Panc1 (cell line): ENCODE data around the gene UBA52. TPM values are rescaled to one million over a fixed set of nuclear protein-coding genes. Genes with fewer than 3 reads are reported as not detected.
A peak's percentile ranks its signal among the peaks of the same experiment; 100 is the strongest.

ENCODE experiments used
- ATAC-seq: fragments of 200-7000 bp; cut with Tn5 transposase; 2 replicates; pipeline ENCODE4 v1.9.1; 2020; ENCODE audit warnings: mild to moderate bottlenecking, moderate library complexity
- BruUV-seq: library from RNA; stranded (reverse); fragments of 400-500 nt; replicated peaks from 2 replicates; lab custom pipeline; 2021; lab: Mats Ljungman, UMichigan
- CTCF ChIA-PET: fragments of 300-600 bp; sonication (Branson Sonifier 250); formaldehyde crosslinking; loops from one replicate; lab custom pipeline; 2022; ENCODE audit warnings: antibody characterized with exemption; lab: Charles Lee
- POLR2A ChIA-PET: fragments of 300-600 bp; sonication (Branson Sonifier 250); formaldehyde crosslinking; loops from one replicate; lab custom pipeline; 2022; ENCODE audit warnings: antibody characterized with exemption; lab: Charles Lee
- DNase-seq: peaks from one replicate; pipeline ENCODE4 v3.0.0-alpha.2; 2010; ENCODE audit warnings: low read depth, low spot score
- H3K27ac ChIP-seq: 2 replicates; pipeline ENCODE4 v1.5.1; 2011; ENCODE audit warnings: mild to moderate bottlenecking, low read length, inconsistent platforms
- H3K27me3 ChIP-seq: fragments of 200-500 bp; sonication (Bioruptor generic); 2 replicates; pipeline ENCODE4 v1.6.0; 2014; ENCODE audit warnings: low read length, inconsistent platforms; ENCODE audit not compliant: control insufficient read depth, insufficient read depth
- H3K36me3 ChIP-seq: fragments of 200-500 bp; sonication (Bioruptor generic); 2 replicates; pipeline ENCODE4 v1.5.1; 2014; ENCODE audit warnings: inconsistent platforms, mild to moderate bottlenecking, low read length, moderate library complexity; ENCODE audit not compliant: control insufficient read depth, insufficient read depth
- H3K4me1 ChIP-seq: 2 replicates; pipeline ENCODE4 v1.5.1; 2011; ENCODE audit warnings: inconsistent platforms, mild to moderate bottlenecking, low read length, moderate library complexity; ENCODE audit not compliant: control insufficient read depth, insufficient read depth
- H3K4me3 ChIP-seq, 2 experiments: 2 replicates each; pipeline ENCODE4 v1.5.1; 2011 to 2012; ENCODE audit warnings: low read depth in 2 of 2, low read length in 2 of 2, mild to moderate bottlenecking in 2 of 2, inconsistent platforms in 1 of 2, moderate library complexity in 1 of 2
- H3K9me3 ChIP-seq: fragments of 200-500 bp; sonication (Bioruptor generic); 2 replicates; pipeline ENCODE4 v1.5.1; 2014; ENCODE audit warnings: low read depth, mild to moderate bottlenecking, inconsistent platforms, low read length, moderate library complexity; ENCODE audit not compliant: control insufficient read depth, insufficient read depth
- POLR2AphosphoS5 ChIP-seq: IDR thresholded peaks from 2 replicates; pipeline ENCODE4 v1.6.1; 2012; ENCODE audit warnings: mild to moderate bottlenecking, low read depth, low read length, moderate library complexity
- REST ChIP-seq, 2 experiments: IDR thresholded peaks; 2 replicates each; pipeline ENCODE4 v1.6.1; 2011 to 2012; ENCODE audit warnings: low read depth in 2 of 2, control low read depth in 1 of 2, low read length in 1 of 2, mild to moderate bottlenecking in 1 of 2, moderate library complexity in 1 of 2; ENCODE audit not compliant: insufficient read depth in 1 of 2
- SIN3A ChIP-seq: IDR thresholded peaks from 2 replicates; pipeline ENCODE4 v1.6.1; 2012; ENCODE audit warnings: low read depth, mild to moderate bottlenecking, low read length, moderate library complexity, borderline replicate concordance; ENCODE audit not compliant: insufficient read depth
- TCF7L2 ChIP-seq: IDR thresholded peaks from 2 replicates; pipeline ENCODE4 v1.6.1; 2011; ENCODE audit warnings: mild to moderate bottlenecking, low read depth, low read length, inconsistent platforms
- in situ Hi-C: cut with HindIII; loops from 2 replicates; pipeline ENCODE4 v1.10.0; 2016; ENCODE audit warnings: low sequenced_read_pairs, low pct_unique_long_range_greater_than_20kb
- intact Hi-C: fragments of 100-400 bp; cut with micrococcal nuclease; formaldehyde crosslinking; loops from one replicate; pipeline ENCODE4 v1.10.0; 2022; ENCODE audit not compliant: unreplicated experiment
- total RNA-seq: library from RNA; stranded (reverse); gene quantifications from one replicate; pipeline ENCODE4 v1.2.1, GENCODE V29; 2021; ENCODE audit not compliant: unreplicated experiment
- TF ChIP-seq, protein P1 (sequence below): fragments of 450-650 bp; IDR thresholded peaks from 2 replicates; pipeline ENCODE4 v1.5.1; 2017; ENCODE audit warnings: mild to moderate bottlenecking

UBA52 gene
- total RNA-seq, 1 experiment from 2014 or later: 907 TPM

DNA sequence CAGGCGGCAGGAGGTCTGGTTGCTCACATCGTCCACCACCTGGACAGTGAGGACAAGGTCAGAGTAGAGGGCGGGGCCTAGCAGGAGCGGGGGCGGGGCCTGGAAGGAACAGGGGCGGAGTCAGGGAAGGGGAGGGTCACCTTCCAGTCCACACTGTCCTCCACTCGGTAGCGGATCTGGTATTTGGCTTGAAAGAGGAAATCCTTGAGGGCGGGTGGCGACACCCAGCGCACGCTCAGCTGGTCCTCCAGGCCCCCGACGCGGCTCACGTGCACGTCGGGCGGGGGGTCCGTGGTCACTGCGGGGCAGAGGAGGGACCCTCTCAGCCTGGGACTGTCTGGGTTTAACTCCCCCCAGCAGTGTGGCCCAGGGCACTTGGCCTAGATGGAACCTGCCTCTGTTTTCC, 25.1 kb downstream of the UBA52 start:
- no peaks in the 10 kb centered on the region for H3K36me3 ChIP-seq
- CTCF ChIA-PET: interaction anchor here (0.6 kb wide), 1 partner anchor 182 kb away, joined by 4 read pairs; no protein-coding TSS in a partner anchor
- no peaks in the 10 kb centered on the region for H3K9me3 ChIP-seq
- in situ Hi-C loops: no loop called here
- no peak overlapping the region for H3K27ac ChIP-seq
- TF ChIP-seq TCF7L2 (no peak), SIN3A (no peak), POLR2AphosphoS5 (no peak), REST (IDR thresholded peaks at IDR 0.05; ENCODE audit: insufficient read depth in 1 of 2, low read depth in 2 of 2, low read length in 1 of 2) (no peak)
- TF ChIP-seq, protein P1, sequence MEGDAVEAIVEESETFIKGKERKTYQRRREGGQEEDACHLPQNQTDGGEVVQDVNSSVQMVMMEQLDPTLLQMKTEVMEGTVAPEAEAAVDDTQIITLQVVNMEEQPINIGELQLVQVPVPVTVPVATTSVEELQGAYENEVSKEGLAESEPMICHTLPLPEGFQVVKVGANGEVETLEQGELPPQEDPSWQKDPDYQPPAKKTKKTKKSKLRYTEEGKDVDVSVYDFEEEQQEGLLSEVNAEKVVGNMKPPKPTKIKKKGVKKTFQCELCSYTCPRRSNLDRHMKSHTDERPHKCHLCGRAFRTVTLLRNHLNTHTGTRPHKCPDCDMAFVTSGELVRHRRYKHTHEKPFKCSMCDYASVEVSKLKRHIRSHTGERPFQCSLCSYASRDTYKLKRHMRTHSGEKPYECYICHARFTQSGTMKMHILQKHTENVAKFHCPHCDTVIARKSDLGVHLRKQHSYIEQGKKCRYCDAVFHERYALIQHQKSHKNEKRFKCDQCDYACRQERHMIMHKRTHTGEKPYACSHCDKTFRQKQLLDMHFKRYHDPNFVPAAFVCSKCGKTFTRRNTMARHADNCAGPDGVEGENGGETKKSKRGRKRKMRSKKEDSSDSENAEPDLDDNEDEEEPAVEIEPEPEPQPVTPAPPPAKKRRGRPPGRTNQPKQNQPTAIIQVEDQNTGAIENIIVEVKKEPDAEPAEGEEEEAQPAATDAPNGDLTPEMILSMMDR: no peak
- ATAC-seq (peak; percentile 62; the same call in 1 of the 2 replicates), DNase-seq (no peak)
- H3K4me1 ChIP-seq: no peaks in the 10 kb centered on the region
- no peaks in the 10 kb centered on the region for H3K27me3 ChIP-seq
- no TSS peak for BruUV-seq
- POLR2A ChIA-PET: no interaction called here
- intact Hi-C loops: loop anchor here (10.0 kb wide), 1 partner anchor 78 kb away; no protein-coding TSS in a partner anchor
- no peak overlapping the region for H3K4me3 ChIP-seq

GRCh38 chr19:18597809-18598660, 26.4 kb downstream of the UBA52 start:
- H3K27ac ChIP-seq: no peak overlapping the region
- H3K4me3 ChIP-seq: no peak overlapping the region
- in situ Hi-C loops (no loop called here), intact Hi-C loops (loop anchor here (10.0 kb wide), 1 partner anchor 77 kb away; no protein-coding TSS in a partner anchor)
- no peaks in the 10 kb centered on the region for H3K9me3 ChIP-seq
- ChIA-PET POLR2A (no interaction called here), CTCF (no interaction called here)
- TF ChIP-seq REST (IDR thresholded peaks at IDR 0.05; ENCODE audit: insufficient read depth in 1 of 2, low read depth in 2 of 2, low read length in 1 of 2): no peak
- H3K36me3 ChIP-seq: no peaks in the 10 kb centered on the region
- H3K27me3 ChIP-seq: no peaks in the 10 kb centered on the region
- no peak for DNase-seq
- BruUV-seq: no TSS peak
- ATAC-seq: no peak
- no peaks in the 10 kb centered on the region for H3K4me1 ChIP-seq
